DMS153 treated with DMSO at 0.1 percent for 48 hours (cell line): ENCODE data around the gene PEX1.
"Not testable (repeated sequence)": the region's sequence is repeated elsewhere in the genome, so short reads cannot be mapped to it uniquely, and the experiment has no call there.

Source experiments
- DNase-seq: peaks from one replicate; lab custom pipeline; 2025; ENCODE audit not compliant: unreplicated experiment; lab: John Stamatoyannopoulos, UW

The PEX1 gene

GRCh38 chr7:92506363-92506762 lies 22.0 kb downstream of the PEX1 start:
- no peak for DNase-seq

- no peak for DNase-seq
Measured at GRCh38 chr7:92504563-92504962, 23.8 kb downstream of the PEX1 start.

- DNase-seq, result no peak
Measured at GRCh38 chr7:92503767-92504166, 24.6 kb downstream of the PEX1 start.

GRCh38 chr7:92498557-92498956 lies 29.8 kb downstream of the PEX1 start:
- no peak for DNase-seq

- no peak for DNase-seq
Measured at GRCh38 chr7:92496876-92497275, 31.4 kb downstream of the PEX1 start.

GRCh38 chr7:92489634-92490033 lies 38.7 kb downstream of the PEX1 start:
- no peak for DNase-seq

GRCh38 chr7:92487804-92488203 lies 40.5 kb downstream of the PEX1 start:
- DNase-seq, result no peak

- no peak for DNase-seq
Measured at GRCh38 chr7:92485974-92486373, 42.3 kb downstream of the PEX1 start.

GRCh38 chr7:92485267-92485892 lies 42.9 kb downstream of the PEX1 start:
- no peak for DNase-seq

- DNase-seq, result not testable (repeated sequence)
Measured at GRCh38 chr7:92484226-92484625, 44.1 kb downstream of the PEX1 start.

GRCh38 chr7:92483624-92484023 lies 44.7 kb downstream of the PEX1 start:
- not testable (repeated sequence) for DNase-seq

GRCh38 chr7:92479146-92479545 lies 49.2 kb downstream of the PEX1 start:
- not testable (repeated sequence) for DNase-seq

- DNase-seq, result no peak
Measured at GRCh38 chr7:92478711-92479110, 49.6 kb downstream of the PEX1 start.

GRCh38 chr7:92478095-92478494 lies 50.2 kb downstream of the PEX1 start:
- no peak for DNase-seq

GRCh38 chr7:92477681-92478080 lies 50.6 kb downstream of the PEX1 start, which contains the start of gene ERVW-1:
Gene ERVW-1, minus strand, starts transcription at chr7:92477946. Its CDS starts 7,565 bp downstream, at chr7:92470381.
- DNase-seq, result not testable (repeated sequence)

- DNase-seq, result not testable (repeated sequence)
Measured at GRCh38 chr7:92475851-92476590, 52.3 kb downstream of the PEX1 start.

GRCh38 chr7:92475261-92475770 lies 53.0 kb downstream of the PEX1 start:
- DNase-seq, result not testable (repeated sequence)

- DNase-seq, result not testable (repeated sequence)
Measured at GRCh38 chr7:92473989-92474388, 54.3 kb downstream of the PEX1 start.

GRCh38 chr7:92468589-92468988 lies 59.7 kb downstream of the PEX1 start:
- DNase-seq, result not testable (repeated sequence)

GRCh38 chr7:92466682-92467081 lies 61.6 kb downstream of the PEX1 start:
- no peak for DNase-seq

GRCh38 chr7:92464515-92464914 lies 63.8 kb downstream of the PEX1 start:
- DNase-seq, result no peak

- DNase-seq, result no peak
Measured at GRCh38 chr7:92462560-92462959, 65.8 kb downstream of the PEX1 start.
